HepG2 (cell line): ENCODE data around the gene HLF. TPM values are rescaled to one million over a fixed set of nuclear protein-coding genes. Genes with fewer than 3 reads are reported as not detected.
A peak's percentile ranks its signal among the peaks of the same experiment; 100 is the strongest.

Experiments
- CBFB ChIP-seq: sonication (generic); formaldehyde crosslinking; IDR thresholded peaks from 2 replicates; pipeline ENCODE4 v1.4.0; 2020; ENCODE audit warnings: missing genetic modification reagents
- CHD2 ChIP-seq: IDR thresholded peaks from 2 replicates; pipeline ENCODE4 v1.6.1; 2011; ENCODE audit warnings: low read depth, low read length, improper control_type of control experiment
- ELF3 ChIP-seq: IDR thresholded peaks from 2 replicates; pipeline ENCODE4 v1.6.1; 2016; ENCODE audit warnings: missing genetic modification reagents, missing compliant biosample characterization
- HOXA7 ChIP-seq: sonication (generic); formaldehyde crosslinking; IDR thresholded peaks from 2 replicates; pipeline ENCODE4 v1.8.1; 2022; ENCODE audit warnings: mild to moderate bottlenecking, missing genetic modification reagents, moderate library complexity
- ZFP37 ChIP-seq: sonication (generic); formaldehyde crosslinking; IDR thresholded peaks from 2 replicates; pipeline ENCODE4 v1.4.0; 2020; ENCODE audit warnings: missing genetic modification reagents, borderline replicate concordance
- ZNF552 ChIP-seq: sonication (generic); formaldehyde crosslinking; IDR thresholded peaks from 2 replicates; pipeline ENCODE4 v1.9.0; 2022; ENCODE audit warnings: missing genetic modification reagents, mild to moderate bottlenecking, borderline replicate concordance
- ZNF816 ChIP-seq: sonication (generic); formaldehyde crosslinking; IDR thresholded peaks from 2 replicates; pipeline ENCODE4 v1.8.0; 2022; ENCODE audit warnings: missing genetic modification reagents, mild to moderate bottlenecking, borderline replicate concordance
- ZSCAN21 ChIP-seq: sonication (generic); formaldehyde crosslinking; IDR thresholded peaks from 2 replicates; pipeline ENCODE4 v1.8.0; 2022; ENCODE audit warnings: mild to moderate bottlenecking, missing genetic modification reagents, moderate library complexity, borderline replicate concordance
- polyA plus RNA-seq, 8 experiments: library from polyadenylated mRNA; depleted of rRNA in 3 of 8; stranded (reverse) in 7 of 8; unstranded in 1 of 8; fragments of >200 nt; fragmentation: Illumina TruSeq in 4 of 8; extraction: Trizol in 4 of 8; gene quantifications; 2 replicates each; pipeline versions ENCODE4 v1.2.1 to v1.2.3, GENCODE V29; 2011 to 2016; ENCODE audit warnings: low read depth in 4 of 8, missing spikeins in 1 of 8, mixed read lengths in 1 of 8; ENCODE audit not compliant: insufficient read depth in 1 of 8
- total RNA-seq, 5 experiments: library from RNA; depleted of rRNA; stranded (reverse); fragments of >200 nt; fragmentation: Illumina TruSeq; extraction: Trizol; gene quantifications; 2 replicates each; pipeline ENCODE4 v1.2.3, GENCODE V29; 2016; ENCODE audit warnings: low read depth in 1 of 5
- TF ChIP-seq, protein P1 (sequence below): sonication (generic); formaldehyde crosslinking; conservative IDR thresholded peaks from 2 replicates; pipeline ENCODE4 v1.8.0; 2022; ENCODE audit warnings: mild to moderate bottlenecking, moderate library complexity, missing genetic modification reagents
- TF ChIP-seq, protein P2 (sequence below): sonication (generic); formaldehyde crosslinking; IDR thresholded peaks from 2 replicates; pipeline ENCODE4 v1.4.0; 2020; ENCODE audit warnings: missing genetic modification reagents
- TF ChIP-seq, protein P3 (sequence below): sonication (generic); formaldehyde crosslinking; IDR thresholded peaks from one replicate; pipeline ENCODE4 v1.5.1; 2020; ENCODE audit warnings: mild to moderate bottlenecking, missing genetic modification reagents; ENCODE audit errors: not compliant biosample characterization

Gene HLF
- total and polyA plus RNA-seq, 2 of the 13 experiments (the other 11 are each of a cell fraction or from before 2014, with no cell fraction given): 202 to 346 TPM

DNA sequence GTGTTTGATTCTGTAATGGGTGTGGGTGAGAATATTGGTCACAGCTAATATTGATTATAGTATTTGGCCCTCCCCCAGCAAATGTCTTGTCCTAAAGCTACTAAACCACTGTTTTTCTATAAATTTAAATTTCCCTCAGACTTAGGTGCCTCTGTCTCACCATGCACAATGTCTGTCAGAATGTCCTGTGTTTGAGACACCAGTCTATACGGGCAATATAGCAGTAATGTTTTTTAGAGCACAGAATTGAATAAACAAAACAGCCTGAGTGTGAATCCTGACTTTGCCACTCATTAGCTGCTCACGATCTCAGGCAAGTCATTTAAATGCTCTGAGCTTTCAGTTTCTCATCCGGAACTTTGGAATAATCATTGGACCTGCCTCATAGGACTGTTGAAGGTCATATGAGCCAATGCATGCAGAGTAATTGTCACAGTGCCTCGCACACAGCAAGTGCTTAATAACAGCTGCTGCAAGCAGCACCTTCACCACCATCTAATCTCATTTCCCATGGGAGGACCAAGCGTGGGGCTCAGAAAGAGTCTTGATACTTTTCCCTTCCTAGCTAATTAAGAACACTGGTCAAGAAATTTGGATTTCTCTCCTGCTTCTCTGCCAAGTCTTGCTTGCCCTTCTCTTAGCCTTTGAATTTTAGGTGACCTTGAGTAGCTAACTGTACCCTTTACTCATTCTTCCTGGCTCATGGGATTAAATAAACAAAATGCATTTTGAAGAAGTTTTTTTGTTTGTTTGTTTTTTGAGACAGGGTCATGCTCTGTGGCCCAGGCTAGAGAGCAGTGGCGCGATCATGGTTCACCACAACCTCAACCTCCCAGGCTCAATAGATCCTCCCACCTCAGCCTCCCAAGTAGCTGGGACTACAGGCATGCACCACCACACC is 9.8 kb downstream of the HLF start (continued):
- TF ChIP-seq, protein P1, sequence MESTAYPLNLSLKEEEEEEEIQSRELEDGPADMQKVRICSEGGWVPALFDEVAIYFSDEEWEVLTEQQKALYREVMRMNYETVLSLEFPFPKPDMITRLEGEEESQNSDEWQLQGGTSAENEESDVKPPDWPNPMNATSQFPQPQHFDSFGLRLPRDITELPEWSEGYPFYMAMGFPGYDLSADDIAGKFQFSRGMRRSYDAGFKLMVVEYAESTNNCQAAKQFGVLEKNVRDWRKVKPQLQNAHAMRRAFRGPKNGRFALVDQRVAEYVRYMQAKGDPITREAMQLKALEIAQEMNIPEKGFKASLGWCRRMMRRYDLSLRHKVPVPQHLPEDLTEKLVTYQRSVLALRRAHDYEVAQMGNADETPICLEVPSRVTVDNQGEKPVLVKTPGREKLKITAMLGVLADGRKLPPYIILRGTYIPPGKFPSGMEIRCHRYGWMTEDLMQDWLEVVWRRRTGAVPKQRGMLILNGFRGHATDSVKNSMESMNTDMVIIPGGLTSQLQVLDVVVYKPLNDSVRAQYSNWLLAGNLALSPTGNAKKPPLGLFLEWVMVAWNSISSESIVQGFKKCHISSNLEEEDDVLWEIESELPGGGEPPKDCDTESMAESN (CRISPR knock-in tag): no peak
- TF ChIP-seq ZSCAN21 (peak; percentile 76; the same call in 1 of the 2 replicates), ZNF816 (CRISPR knock-in tag) (no peak), ELF3 (no peak; the same call in 1 of the 2 replicates), ZNF552 (CRISPR knock-in tag) (no peak), CBFB (CRISPR knock-in tag) (no peak), HOXA7 (no peak), CHD2 (no peak), ZFP37 (CRISPR knock-in tag) (no peak)
- TF ChIP-seq, protein P2, sequence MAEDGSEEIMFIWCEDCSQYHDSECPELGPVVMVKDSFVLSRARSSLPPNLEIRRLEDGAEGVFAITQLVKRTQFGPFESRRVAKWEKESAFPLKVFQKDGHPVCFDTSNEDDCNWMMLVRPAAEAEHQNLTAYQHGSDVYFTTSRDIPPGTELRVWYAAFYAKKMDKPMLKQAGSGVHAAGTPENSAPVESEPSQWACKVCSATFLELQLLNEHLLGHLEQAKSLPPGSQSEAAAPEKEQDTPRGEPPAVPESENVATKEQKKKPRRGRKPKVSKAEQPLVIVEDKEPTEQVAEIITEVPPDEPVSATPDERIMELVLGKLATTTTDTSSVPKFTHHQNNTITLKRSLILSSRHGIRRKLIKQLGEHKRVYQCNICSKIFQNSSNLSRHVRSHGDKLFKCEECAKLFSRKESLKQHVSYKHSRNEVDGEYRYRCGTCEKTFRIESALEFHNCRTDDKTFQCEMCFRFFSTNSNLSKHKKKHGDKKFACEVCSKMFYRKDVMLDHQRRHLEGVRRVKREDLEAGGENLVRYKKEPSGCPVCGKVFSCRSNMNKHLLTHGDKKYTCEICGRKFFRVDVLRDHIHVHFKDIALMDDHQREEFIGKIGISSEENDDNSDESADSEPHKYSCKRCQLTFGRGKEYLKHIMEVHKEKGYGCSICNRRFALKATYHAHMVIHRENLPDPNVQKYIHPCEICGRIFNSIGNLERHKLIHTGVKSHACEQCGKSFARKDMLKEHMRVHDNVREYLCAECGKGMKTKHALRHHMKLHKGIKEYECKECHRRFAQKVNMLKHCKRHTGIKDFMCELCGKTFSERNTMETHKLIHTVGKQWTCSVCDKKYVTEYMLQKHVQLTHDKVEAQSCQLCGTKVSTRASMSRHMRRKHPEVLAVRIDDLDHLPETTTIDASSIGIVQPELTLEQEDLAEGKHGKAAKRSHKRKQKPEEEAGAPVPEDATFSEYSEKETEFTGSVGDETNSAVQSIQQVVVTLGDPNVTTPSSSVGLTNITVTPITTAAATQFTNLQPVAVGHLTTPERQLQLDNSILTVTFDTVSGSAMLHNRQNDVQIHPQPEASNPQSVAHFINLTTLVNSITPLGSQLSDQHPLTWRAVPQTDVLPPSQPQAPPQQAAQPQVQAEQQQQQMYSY: no peak
- TF ChIP-seq, protein P3, sequence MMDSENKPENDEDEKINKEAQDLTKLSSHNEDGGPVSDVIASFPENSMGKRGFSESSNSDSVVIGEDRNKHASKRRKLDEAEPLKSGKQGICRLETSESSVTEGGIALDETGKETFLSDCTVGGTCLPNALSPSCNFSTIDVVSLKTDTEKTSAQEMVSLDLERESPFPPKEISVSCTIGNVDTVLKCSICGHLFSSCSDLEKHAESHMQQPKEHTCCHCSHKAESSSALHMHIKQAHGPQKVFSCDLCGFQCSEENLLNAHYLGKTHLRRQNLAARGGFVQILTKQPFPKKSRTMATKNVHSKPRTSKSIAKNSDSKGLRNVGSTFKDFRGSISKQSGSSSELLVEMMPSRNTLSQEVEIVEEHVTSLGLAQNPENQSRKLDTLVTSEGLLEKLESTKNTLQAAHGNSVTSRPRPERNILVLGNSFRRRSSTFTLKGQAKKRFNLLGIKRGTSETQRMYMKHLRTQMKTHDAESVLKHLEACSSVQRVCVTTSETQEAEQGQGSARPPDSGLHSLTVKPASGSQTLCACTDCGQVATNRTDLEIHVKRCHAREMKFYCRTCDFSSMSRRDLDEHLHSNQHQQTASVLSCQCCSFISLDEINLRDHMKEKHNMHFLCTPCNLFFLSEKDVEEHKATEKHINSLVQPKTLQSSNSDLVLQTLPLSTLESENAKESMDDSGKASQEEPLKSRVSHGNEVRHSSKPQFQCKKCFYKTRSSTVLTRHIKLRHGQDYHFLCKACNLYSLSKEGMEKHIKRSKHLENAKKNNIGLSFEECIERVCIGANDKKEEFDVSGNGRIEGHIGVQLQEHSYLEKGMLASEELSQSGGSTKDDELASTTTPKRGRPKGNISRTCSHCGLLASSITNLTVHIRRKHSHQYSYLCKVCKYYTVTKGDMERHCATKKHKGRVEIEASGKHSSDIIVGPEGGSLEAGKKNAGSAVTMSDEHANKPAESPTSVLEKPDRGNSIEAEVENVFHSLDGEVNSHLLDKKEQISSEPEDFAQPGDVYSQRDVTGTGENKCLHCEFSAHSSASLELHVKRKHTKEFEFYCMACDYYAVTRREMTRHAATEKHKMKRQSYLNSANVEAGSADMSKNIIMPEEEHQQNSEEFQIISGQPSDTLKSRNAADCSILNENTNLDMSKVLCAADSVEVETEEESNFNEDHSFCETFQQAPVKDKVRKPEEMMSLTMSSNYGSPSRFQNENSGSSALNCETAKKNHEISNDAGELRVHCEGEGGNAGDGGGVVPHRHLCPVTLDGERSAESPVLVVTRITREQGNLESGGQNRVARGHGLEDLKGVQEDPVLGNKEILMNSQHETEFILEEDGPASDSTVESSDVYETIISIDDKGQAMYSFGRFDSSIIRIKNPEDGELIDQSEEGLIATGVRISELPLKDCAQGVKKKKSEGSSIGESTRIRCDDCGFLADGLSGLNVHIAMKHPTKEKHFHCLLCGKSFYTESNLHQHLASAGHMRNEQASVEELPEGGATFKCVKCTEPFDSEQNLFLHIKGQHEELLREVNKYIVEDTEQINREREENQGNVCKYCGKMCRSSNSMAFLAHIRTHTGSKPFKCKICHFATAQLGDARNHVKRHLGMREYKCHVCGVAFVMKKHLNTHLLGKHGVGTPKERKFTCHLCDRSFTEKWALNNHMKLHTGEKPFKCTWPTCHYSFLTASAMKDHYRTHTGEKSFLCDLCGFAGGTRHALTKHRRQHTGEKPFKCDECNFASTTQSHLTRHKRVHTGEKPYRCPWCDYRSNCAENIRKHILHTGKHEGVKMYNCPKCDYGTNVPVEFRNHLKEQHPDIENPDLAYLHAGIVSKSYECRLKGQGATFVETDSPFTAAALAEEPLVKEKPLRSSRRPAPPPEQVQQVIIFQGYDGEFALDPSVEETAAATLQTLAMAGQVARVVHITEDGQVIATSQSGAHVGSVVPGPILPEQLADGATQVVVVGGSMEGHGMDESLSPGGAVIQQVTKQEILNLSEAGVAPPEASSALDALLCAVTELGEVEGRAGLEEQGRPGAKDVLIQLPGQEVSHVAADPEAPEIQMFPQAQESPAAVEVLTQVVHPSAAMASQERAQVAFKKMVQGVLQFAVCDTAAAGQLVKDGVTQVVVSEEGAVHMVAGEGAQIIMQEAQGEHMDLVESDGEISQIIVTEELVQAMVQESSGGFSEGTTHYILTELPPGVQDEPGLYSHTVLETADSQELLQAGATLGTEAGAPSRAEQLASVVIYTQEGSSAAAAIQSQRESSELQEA (CRISPR knock-in tag): no peak
